Astrocyte of the cerebellum (primary cell): ENCODE measurements around the gene GRPEL2.

Source experiments
- DNase-seq: peaks from one replicate; pipeline ENCODE4 v3.0.0-alpha.2; 2011; ENCODE audit warnings: low read depth
- H3K4me3 ChIP-seq: 2 replicates; pipeline ENCODE4 v1.5.1; 2011; ENCODE audit warnings: mild to moderate bottlenecking, low read depth, low read length, moderate library complexity
- CTCF ChIP-seq: IDR thresholded peaks from 2 replicates; pipeline ENCODE4 v1.5.1; 2012; ENCODE audit warnings: low read length, low read depth, moderate library complexity, mild to moderate bottlenecking; ENCODE audit errors: missing control alignments
- in situ Hi-C: cut with HindIII; loops from 2 replicates; pipeline ENCODE4 v1.10.0; 2017; ENCODE audit warnings: low sequenced_read_pairs

GRPEL2 gene

GRCh38 chr5:149358868-149359495, 13.7 kb downstream of the GRPEL2 start:
- no peak for TF ChIP-seq CTCF
- H3K4me3 ChIP-seq: no peak overlapping the region
- in situ Hi-C loops: loop anchor here (5.0 kb wide), 1 partner anchor 37 kb away; no protein-coding TSS in a partner anchor
- DNase-seq: no peak

GRCh38 chr5:149360272-149360671, 15.0 kb downstream of the GRPEL2 start:
- in situ Hi-C loops: no loop called here
- DNase-seq: no peak
- no peak overlapping the region for H3K4me3 ChIP-seq
- no peak for TF ChIP-seq CTCF

- no peak overlapping the region for H3K4me3 ChIP-seq
- no peak for TF ChIP-seq CTCF
- in situ Hi-C loops: no loop called here
- DNase-seq: no peak
Measured at GRCh38 chr5:149362541-149362940, 17.2 kb downstream of the GRPEL2 start.

- DNase-seq: no peak
- in situ Hi-C loops: no loop called here
- TF ChIP-seq CTCF: no peak
- H3K4me3 ChIP-seq: no peak overlapping the region
Measured at GRCh38 chr5:149363358-149363757, 18.1 kb downstream of the GRPEL2 start.

GRCh38 chr5:149363936-149364335, 18.6 kb downstream of the GRPEL2 start:
- in situ Hi-C loops: no loop called here
- no peak for TF ChIP-seq CTCF
- no peak for DNase-seq
- no peak overlapping the region for H3K4me3 ChIP-seq

GRCh38 chr5:149364719-149365118, 19.4 kb downstream of the GRPEL2 start:
- no peak overlapping the region for H3K4me3 ChIP-seq
- in situ Hi-C loops: no loop called here
- DNase-seq: no peak
- TF ChIP-seq CTCF: no peak
